ENCODE results near the gene RBBP7.

RBBP7 gene

DNA sequence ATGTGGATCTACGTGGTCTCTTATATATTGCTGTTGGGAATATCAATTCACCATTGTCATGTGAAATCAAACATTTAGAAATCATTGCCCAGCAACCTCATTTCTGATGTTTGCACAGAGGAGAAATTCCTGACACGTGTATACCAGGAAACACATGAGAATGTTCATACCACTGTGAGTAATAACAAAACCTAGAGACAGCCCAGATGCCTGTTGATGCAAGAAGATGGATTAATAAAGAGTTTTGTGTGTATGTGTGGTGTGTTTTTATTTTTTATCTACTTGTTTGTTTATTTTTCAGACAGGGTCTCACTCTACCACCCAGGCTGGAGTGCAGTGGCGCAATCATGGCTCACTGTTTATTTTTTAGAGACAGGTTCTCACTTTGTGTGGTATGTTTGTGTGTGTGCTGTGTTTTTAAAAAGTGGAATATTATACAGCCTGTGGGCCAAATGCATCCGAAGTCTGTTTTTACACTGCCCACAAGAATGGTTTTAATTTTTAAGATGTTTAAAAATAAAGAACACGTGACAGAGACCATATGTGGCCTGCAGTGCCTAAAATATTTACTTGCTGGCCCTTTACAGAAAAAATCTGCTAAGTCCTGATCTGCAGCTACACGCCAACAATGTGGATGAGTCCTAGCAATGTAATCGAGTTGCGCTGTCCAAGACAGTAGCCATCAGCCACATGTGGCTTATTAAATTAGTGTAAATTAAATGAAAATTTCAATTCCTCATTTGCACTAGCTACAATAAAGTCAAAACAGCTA is 44.7 kb downstream of the RBBP7 start:
- no peak for DNase-seq

DNA sequence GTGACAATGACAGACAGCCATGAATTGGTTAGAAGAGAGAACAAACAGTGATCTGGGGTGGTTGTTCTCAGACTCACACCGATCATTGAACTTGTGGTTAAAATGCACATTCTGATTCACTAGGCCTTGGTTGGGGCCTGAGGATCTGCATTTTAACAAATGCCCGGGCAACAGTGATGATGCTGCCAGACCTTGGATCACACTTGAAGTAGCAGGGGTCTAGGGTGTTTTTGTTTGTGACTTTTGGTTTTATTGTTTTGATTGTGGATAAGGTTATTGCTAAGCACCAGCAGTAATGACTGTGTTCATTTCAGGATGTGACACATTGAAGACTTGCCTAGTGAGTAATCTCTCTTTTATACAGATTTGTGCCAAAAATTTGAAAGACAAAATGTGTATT is 47.4 kb downstream of the RBBP7 start:
- DNase-seq = no peak

DNA sequence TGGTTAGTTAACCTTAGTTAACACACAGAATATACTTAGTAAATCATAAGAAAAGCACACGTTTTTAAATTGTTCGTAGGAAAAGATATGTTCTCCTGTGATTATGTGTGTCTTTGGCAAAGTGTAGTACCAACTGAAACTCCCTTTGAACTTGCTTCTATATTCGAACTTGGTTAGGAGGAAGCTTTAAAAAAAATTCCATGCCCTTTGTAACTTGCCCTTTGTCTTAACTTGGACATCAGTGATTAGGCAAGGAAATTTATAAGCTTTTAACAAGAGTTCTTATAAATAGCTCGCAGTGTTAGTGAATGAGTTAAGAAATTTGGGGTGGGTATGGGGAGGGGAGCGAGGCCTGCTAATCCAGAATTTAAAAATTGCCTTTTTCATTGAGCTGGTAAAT is 50.5 kb downstream of the RBBP7 start:
- no peak for DNase-seq

DNA sequence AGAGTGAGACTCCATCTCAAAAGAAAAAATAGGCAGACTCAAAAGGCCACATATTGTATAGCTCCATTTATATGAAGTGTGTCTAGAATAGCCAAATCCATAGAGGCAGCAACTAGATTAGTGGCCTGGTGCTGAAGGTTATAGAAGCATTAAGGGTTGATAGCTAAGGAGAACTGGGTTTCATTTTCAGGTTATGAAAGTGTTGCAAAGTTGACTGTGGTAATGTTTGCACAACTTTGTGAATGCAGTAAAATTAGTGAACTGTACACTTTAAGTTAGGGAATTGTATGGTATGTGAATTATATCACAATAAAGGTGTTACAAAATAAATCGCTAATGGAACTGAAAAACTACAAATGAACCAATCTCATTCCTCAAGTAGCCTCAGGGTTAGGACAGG is 55.6 kb downstream of the RBBP7 start:
- no peak for DNase-seq

DNA sequence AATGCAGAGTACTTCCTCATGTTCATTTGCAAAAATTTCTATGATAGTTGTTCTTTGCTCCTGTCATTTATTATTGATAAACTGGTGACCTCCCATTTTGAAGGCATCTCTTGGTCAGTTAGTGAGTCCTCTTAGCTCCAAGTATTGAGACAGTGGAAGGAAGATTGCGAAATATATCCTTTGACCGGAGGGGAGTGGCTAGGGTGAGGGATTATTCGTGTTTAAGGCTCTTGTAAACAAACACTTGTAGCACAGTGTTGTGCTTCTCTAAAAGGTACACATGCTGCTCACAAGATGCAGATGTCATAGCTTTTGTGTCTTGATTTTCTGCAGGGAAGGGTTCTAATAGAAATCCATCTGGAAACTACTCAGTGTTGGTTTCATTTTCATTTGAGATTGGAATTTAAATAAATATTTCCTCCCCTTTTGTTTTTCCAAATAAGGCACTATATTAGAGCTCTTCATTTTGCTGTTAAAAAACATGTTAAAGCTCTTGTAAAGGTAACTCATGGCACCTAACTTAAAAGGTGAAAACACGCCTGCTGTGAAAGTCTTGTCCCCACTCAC is 62.1 kb downstream of the RBBP7 start:
- DNase-seq = no peak

DNA sequence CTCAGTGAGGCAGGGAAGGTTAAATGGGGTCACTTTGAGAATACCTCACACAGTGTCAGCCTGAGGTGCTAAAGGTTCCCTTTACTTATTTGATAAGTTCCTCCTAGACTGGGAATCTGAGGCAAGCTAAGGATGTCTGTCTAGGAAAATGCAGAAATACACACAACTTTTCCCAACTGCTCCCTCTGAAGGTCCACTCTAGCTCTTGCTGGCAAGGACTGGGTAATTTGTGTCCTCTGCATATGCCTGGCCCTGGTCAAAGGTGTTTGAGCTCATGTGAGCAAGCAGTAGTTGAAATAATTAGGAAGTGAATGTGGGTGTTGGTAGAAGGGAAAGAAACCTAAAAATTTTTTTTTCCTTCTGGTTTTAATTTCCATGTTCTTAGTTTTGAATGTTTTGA is 62.6 kb downstream of the RBBP7 start:
- DNase-seq = peak; percentile 34 to 36

DNA sequence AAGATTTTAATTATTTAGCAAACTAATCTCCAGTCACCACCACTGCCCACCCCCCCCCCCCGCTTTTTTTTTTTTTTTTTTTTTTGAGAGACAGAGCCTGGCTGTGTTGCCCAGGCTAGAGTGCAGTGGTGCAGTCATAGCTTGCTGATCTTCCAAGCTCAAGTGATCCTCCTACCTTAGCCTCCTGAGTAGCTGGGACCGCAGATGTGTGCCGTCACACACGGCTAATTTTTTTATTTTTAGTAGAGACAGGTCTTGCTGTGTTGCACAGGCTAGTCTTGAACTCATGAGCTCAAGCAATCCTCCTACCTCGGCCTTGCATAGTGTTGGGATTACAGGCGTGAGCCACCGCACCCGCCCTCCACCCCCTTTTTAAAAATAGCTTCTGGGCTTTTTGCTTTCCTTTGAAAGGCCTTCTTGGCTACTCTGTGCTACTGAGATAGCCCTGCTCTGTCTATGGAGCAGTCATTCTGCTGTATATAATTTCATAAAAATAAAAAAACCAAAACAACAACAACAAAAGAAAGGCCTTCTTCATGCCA is 65.2 kb downstream of the RBBP7 start:
- no peak for DNase-seq

DNA sequence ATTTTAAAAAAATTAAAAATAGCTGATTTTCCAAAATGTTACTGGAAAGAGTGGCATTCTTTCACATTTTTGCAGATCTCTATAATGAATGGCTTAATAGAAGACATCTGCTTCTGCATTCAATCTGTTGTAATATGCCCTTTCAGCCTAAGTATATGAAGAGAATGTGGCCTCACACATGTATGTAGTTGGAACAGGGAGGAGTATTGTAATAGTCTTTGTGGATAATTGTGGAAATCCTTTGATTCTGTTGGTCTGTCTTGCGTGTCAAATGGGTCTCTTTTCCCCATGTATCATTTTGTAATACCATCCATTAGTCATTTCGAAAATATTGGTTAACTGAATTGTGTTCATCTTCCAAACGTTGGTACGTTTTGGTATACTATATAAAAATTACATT is 72.3 kb downstream of the RBBP7 start:
- DNase-seq = no peak

DNA sequence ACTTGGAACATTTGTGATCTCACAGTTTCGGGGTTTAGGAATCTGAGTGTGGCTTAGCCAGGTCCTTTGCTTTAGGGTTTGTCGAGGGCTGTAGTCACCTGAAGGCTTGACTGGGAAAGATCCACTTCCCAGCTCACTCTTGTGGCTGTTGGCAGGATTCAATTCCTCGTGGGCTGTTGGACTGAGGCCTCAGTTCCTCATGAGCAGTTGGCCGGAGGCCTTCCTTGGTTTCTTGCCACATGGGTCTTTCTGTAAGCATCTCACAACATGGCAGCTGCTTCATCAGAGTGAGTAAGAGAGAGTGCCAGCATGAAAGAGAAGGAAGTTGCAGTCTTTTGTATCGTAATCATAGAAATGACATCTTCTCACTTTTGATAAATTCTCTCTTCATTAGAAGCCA is 72.8 kb downstream of the RBBP7 start:
- DNase-seq = no peak

DNA sequence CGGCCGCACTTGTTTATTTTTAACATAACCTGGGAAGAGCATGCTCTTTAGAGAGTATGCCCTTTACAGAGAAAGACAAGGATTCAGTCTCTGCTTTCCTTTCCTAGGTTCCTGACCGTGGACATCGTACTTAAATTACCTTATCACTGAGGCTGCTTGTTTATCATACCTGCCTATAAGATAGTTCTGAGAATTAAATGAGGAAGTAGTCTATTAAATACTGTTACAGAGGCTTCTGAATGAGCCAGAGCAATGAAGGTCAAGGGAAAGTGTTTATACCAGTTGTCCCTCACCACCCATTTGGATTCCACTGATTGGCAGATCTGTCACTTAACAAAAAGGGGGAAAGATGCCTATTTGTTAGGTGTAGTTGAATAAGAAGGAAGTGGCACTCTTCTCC is 73.9 kb downstream of the RBBP7 start:
- DNase-seq = no peak

Measured in NCI-H524 (cell line).